ENCODE results near the gene ATP6V1E1.

Gene ATP6V1E1

GRCh38 chr22:17583151-17583550 lies 45.4 kb downstream of the ATP6V1E1 start:
- Histone ChIP-seq H3K4me1 (ENCODE audit: insufficient read depth, insufficient read length) (peaks cover 24% of the 10 kb centered on the region), H3K9ac (ENCODE audit: insufficient read length, low read depth) (no peak overlapping the region), H3K36me3 (ENCODE audit: insufficient read depth, insufficient read length, low read length) (peaks cover 16% of the 10 kb centered on the region), H3K4me3 (ENCODE audit: insufficient read length, low read depth) (no peak overlapping the region), H3K9me3 (ENCODE audit: insufficient read depth, low read length) (no peaks in the 10 kb centered on the region), H3K27me3 (ENCODE audit: insufficient read depth, insufficient read length) (no peaks in the 10 kb centered on the region)
- DNase-seq (ENCODE audit: low read depth, low spot score): no peak
- TF ChIP-seq YY1 (IDR thresholded peaks at IDR 0.05; ENCODE audit: insufficient read depth, insufficient read length) (no peak), ZNF274 (IDR thresholded peaks at IDR 0.05; ENCODE audit: low read depth, low read length) (no peak)

- Histone ChIP-seq H3K9me3 (ENCODE audit: insufficient read depth, low read length) (no peaks in the 10 kb centered on the region), H3K4me3 (ENCODE audit: insufficient read length, low read depth) (no peak overlapping the region), H3K4me1 (ENCODE audit: insufficient read depth, insufficient read length) (peaks cover 15% of the 10 kb centered on the region), H3K36me3 (ENCODE audit: insufficient read depth, insufficient read length, low read length) (peaks cover 10% of the 10 kb centered on the region), H3K9ac (ENCODE audit: insufficient read length, low read depth) (peak overlapping the region; percentile 61), H3K27me3 (ENCODE audit: insufficient read depth, insufficient read length) (no peaks in the 10 kb centered on the region)
- no peak for DNase-seq (ENCODE audit: low read depth, low spot score)
- no peak for TF ChIP-seq YY1 (IDR thresholded peaks at IDR 0.05; ENCODE audit: insufficient read depth, insufficient read length)
These were observed 46.9 kb downstream of the ATP6V1E1 start for GRCh38 chr22:17581631-17582030.

DNA sequence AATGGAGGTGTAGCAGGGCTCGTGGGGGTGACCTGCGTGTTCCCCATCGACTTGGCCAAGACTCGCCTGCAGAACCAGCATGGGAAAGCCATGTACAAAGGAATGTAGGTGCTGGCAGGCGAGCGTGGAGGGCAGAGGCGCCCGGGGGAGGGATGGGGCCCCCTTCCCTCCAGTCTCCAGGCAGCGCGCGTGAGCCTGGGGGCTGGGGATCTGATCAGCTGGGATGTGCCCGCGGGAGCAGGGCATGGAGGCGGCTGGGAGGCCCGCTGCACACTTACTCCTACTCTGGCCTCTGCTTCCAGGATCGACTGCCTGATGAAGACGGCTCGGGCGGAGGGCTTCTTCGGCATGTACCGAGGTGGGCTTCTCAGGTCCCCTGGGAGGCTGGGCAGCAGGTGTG lies 47.5 kb downstream of the ATP6V1E1 start:
- Histone ChIP-seq H3K9me3 (ENCODE audit: insufficient read depth, low read length) (no peaks in the 10 kb centered on the region), H3K4me1 (ENCODE audit: insufficient read depth, insufficient read length) (peaks cover 15% of the 10 kb centered on the region), H3K4me3 (ENCODE audit: insufficient read length, low read depth) (no peak overlapping the region), H3K27me3 (ENCODE audit: insufficient read depth, insufficient read length) (no peaks in the 10 kb centered on the region), H3K36me3 (ENCODE audit: insufficient read depth, insufficient read length, low read length) (peaks cover 10% of the 10 kb centered on the region), H3K9ac (ENCODE audit: insufficient read length, low read depth) (peak overlapping the region; percentile 61)
- TF ChIP-seq SUZ12 (IDR thresholded peaks at IDR 0.05; ENCODE audit: extremely low read depth, insufficient read depth, insufficient read length): no peak
- no peak for TF ChIP-seq YY1 (IDR thresholded peaks at IDR 0.05; ENCODE audit: insufficient read depth, insufficient read length)
- no peak for TF ChIP-seq ZNF274 (IDR thresholded peaks at IDR 0.05; ENCODE audit: low read depth, low read length)
- DNase-seq (ENCODE audit: low read depth, low spot score): no peak

DNA sequence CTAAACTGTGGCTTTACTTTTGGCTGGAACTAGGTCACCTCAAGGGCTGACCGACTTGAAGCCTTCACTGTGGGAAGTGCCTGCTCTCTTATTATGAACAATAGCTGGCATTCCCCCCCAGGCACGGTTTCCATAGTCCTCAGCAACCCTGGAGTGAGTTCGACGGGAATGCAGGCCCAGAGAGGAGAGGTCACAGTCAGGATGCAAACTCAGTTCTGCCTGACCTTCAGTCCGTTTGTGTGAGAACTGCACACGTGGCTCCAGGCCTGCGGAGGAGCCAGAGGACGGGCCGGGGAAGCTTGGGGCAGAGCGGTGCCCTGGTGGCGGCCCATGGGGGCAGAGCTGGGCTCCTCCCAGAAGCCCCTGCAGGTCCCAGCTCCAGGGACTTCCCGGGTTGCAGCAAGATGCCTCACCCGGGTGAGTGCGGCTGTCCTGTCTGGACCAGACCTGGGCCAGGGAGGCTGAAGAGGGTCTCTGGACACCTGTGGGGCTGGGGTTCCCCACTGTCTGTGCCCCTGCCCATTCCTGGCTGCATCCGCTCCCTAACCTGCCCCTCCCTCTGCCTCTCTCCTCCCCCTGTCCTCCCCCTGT lies 48.0 kb downstream of the ATP6V1E1 start:
- Histone ChIP-seq H3K9me3 (ENCODE audit: insufficient read depth, low read length) (no peaks in the 10 kb centered on the region), H3K4me1 (ENCODE audit: insufficient read depth, insufficient read length) (peaks cover 15% of the 10 kb centered on the region), H3K27me3 (ENCODE audit: insufficient read depth, insufficient read length) (no peaks in the 10 kb centered on the region), H3K36me3 (ENCODE audit: insufficient read depth, insufficient read length, low read length) (peaks cover 10% of the 10 kb centered on the region), H3K9ac (ENCODE audit: insufficient read length, low read depth) (peak overlapping the region; percentile 32), H3K4me3 (ENCODE audit: insufficient read length, low read depth) (no peak overlapping the region)
- TF ChIP-seq ZNF274 (IDR thresholded peaks at IDR 0.05; ENCODE audit: low read depth, low read length) (no peak), YY1 (IDR thresholded peaks at IDR 0.05; ENCODE audit: insufficient read depth, insufficient read length) (no peak), SUZ12 (IDR thresholded peaks at IDR 0.05; ENCODE audit: extremely low read depth, insufficient read depth, insufficient read length) (no peak)
- DNase-seq (ENCODE audit: low read depth, low spot score): peak; percentile 49

DNA sequence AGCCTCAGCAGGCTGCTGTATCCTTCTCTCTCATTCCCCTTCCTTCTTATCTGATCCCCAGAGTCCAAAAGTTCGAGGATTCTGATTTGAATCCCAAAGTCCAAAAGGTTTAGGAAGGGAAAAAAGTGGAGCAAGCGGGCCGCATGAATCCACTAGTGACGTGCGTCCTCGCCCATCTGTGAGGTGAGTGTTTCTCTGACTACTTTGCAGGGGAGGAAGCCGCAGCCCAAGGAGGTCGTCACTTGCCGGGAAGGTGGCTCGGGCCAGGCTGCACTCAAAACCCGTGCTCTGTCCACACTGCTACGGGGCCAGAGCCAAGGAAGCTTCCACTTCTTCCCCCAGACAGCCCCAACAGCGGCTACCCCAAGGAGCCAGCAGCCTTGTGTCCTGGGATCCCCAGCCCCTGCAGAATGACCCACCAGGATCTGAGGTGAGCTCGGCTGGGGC lies 49.0 kb downstream of the ATP6V1E1 start:
- Histone ChIP-seq H3K4me3 (ENCODE audit: insufficient read length, low read depth) (no peak overlapping the region), H3K9ac (ENCODE audit: insufficient read length, low read depth) (no peak overlapping the region), H3K27me3 (ENCODE audit: insufficient read depth, insufficient read length) (no peaks in the 10 kb centered on the region), H3K4me1 (ENCODE audit: insufficient read depth, insufficient read length) (peaks cover 15% of the 10 kb centered on the region), H3K9me3 (ENCODE audit: insufficient read depth, low read length) (no peaks in the 10 kb centered on the region), H3K36me3 (ENCODE audit: insufficient read depth, insufficient read length, low read length) (peaks cover 10% of the 10 kb centered on the region)
- DNase-seq (ENCODE audit: low read depth, low spot score): no peak
- no peak for TF ChIP-seq SUZ12 (IDR thresholded peaks at IDR 0.05; ENCODE audit: extremely low read depth, insufficient read depth, insufficient read length)
- TF ChIP-seq YY1 (IDR thresholded peaks at IDR 0.05; ENCODE audit: insufficient read depth, insufficient read length): no peak
- no peak for TF ChIP-seq ZNF274 (IDR thresholded peaks at IDR 0.05; ENCODE audit: low read depth, low read length)

- H3K27me3 ChIP-seq (ENCODE audit: insufficient read depth, insufficient read length): no peaks in the 10 kb centered on the region
- no peak overlapping the region for H3K4me3 ChIP-seq (ENCODE audit: insufficient read length, low read depth)
- no peaks in the 10 kb centered on the region for H3K9me3 ChIP-seq (ENCODE audit: insufficient read depth, low read length)
- no peak overlapping the region for H3K9ac ChIP-seq (ENCODE audit: insufficient read length, low read depth)
- no peak for DNase-seq (ENCODE audit: low read depth, low spot score)
- H3K4me1 ChIP-seq (ENCODE audit: insufficient read depth, insufficient read length): peaks cover 15% of the 10 kb centered on the region
- TF ChIP-seq YY1 (IDR thresholded peaks at IDR 0.05; ENCODE audit: insufficient read depth, insufficient read length): no peak
- H3K36me3 ChIP-seq (ENCODE audit: insufficient read depth, insufficient read length, low read length): peaks cover 8% of the 10 kb centered on the region
These were observed 50.3 kb downstream of the ATP6V1E1 start for GRCh38 chr22:17578136-17578754.

DNA sequence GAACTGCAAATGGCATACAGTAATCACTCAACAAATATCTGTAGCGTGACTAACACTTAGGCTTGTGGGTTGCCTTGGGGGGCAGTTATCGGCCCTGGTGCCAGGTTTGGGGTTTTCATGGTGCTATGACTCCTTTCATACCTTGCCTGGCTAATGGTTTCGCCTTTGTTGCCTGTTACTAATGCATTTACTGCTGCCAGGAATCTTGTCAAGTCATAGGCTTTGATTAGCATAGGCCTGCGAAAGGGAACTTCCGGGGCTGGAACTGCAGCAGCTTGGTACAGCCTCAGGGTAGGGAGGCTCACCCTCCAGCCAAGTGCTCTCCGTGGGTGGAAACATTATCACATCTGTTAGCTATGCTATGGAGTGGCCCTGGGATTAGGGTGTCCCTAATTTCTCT lies 52.1 kb downstream of the ATP6V1E1 start:
- Histone ChIP-seq H3K4me3 (ENCODE audit: insufficient read length, low read depth) (no peak overlapping the region), H3K4me1 (ENCODE audit: insufficient read depth, insufficient read length) (peaks cover 12% of the 10 kb centered on the region), H3K27me3 (ENCODE audit: insufficient read depth, insufficient read length) (no peaks in the 10 kb centered on the region), H3K9ac (ENCODE audit: insufficient read length, low read depth) (no peak overlapping the region), H3K36me3 (ENCODE audit: insufficient read depth, insufficient read length, low read length) (no peaks in the 10 kb centered on the region), H3K9me3 (ENCODE audit: insufficient read depth, low read length) (no peaks in the 10 kb centered on the region)
- no peak for TF ChIP-seq ZNF274 (IDR thresholded peaks at IDR 0.05; ENCODE audit: low read depth, low read length)
- no peak for TF ChIP-seq SUZ12 (IDR thresholded peaks at IDR 0.05; ENCODE audit: extremely low read depth, insufficient read depth, insufficient read length)
- no peak for TF ChIP-seq YY1 (IDR thresholded peaks at IDR 0.05; ENCODE audit: insufficient read depth, insufficient read length)
- DNase-seq (ENCODE audit: low read depth, low spot score): no peak
